Body of pancreas (tissue), 4 donors: ENCODE measurements around the gene TEX53.

Experiments used
- CTCF ChIP-seq, 7 experiments: fragments of 450-650 bp in 4 of 7; fragments of 200-600 bp in 3 of 7; sonication (generic) in 3 of 7; IDR thresholded peaks; one replicate each; pipeline ENCODE4 v1.5.1; 2016 to 2019; ENCODE audit warnings: antibody characterized with exemption in 7 of 7
- POLR2A ChIP-seq, 3 donors: fragments of 450-650 bp; IDR thresholded peaks; one replicate each; pipeline ENCODE4 v1.6.1; 2016; ENCODE audit warnings: antibody characterized with exemption in 3 of 3, mild to moderate bottlenecking in 2 of 3

GRCh38 chr9:114694146-114694545 is 36.5 kb upstream of the TEX53 start:
- no peak for TF ChIP-seq POLR2A (IDR thresholded peaks at IDR 0.05)
- TF ChIP-seq CTCF (IDR thresholded peaks at IDR 0.05) = no peak
